GM18951 (cell line): ENCODE measurements around the gene DIO2.

Experiments
- POLR2A ChIP-seq: IDR thresholded peaks from 4 replicates; pipeline ENCODE4 v1.6.1; 2011; ENCODE audit warnings: mild to moderate bottlenecking; ENCODE audit not compliant: insufficient read length, insufficient read depth; ENCODE audit errors: extremely low read depth
- in situ Hi-C: fragments of 300-500 bp; cut with MboI; formaldehyde crosslinking; loops from one replicate; pipeline ENCODE4 v1.12.0; 2022; ENCODE audit warnings: low sequenced_read_pairs, mixed read lengths, inconsistent platforms; ENCODE audit not compliant: unreplicated experiment

Gene DIO2

DNA sequence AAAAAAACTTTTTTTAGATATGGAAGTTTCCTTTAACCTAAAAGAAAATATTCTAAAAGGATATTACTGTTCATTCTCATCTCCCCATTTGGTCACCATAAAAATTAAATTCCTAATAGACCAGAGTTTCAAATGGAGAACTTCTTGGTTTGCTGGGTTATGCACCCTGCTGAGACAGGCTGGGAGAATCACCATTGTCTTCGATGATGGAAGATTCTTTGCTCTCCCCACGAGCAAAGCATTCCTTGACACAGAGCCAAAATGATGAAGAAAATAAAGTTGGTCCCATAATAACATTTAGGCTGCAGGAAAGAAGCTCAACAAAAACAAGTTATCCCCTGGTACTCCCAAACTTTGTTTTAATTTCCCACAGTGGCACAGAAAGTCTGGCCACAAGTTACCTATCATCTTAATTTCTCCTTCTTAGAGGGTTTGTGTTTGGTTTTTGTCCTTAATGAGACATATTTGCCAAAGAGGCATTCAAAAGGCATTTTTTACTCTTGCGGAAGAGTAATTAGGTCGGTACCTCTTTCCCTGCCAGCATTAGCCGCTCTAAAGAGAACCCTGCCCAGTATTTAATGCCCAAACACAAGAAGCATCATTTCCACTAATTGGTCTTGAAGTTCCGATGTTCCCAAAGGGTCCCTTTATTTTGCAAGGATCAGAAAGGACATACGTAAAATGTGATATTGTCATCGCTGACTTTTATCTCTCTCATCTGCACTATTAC, 4.8 kb downstream of the DIO2 start:
- in situ Hi-C loops = no loop called here

DNA sequence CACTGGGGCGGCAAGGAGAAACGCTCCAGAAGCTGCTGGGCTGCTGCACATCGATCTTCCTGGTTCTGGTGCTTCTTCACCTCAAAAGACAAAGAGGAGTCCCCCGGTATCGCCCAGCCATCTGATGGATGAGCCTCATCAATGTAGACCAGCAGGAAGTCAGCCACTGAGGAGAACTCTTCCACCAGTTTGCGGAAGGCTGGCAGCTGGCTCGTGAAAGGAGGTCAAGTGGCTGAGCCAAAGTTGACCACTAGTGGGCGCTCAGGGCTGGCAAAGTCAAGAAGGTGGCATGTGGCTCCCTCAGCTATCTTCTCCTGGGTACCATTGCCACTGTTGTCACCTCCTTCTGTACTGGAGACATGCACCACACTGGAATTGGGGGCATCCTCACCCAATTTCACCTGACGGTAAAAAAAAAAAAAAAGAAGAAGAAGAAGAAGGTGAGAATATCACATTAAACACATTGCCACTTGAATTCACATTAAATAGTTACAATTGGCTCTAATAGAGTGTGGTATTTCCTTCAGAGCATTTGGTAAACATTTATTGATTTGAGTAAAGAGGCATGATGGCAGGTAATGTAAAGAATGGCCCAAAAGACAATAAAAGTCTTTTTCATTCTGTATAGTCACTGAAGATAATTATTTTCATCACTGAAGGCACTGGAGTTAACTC, 8.3 kb downstream of the DIO2 start:
- no peak for TF ChIP-seq POLR2A
- in situ Hi-C loops = no loop called here

More for the DNA sequence above, 4.8 kb downstream of the DIO2 start:
- no peak for TF ChIP-seq POLR2A

DNA sequence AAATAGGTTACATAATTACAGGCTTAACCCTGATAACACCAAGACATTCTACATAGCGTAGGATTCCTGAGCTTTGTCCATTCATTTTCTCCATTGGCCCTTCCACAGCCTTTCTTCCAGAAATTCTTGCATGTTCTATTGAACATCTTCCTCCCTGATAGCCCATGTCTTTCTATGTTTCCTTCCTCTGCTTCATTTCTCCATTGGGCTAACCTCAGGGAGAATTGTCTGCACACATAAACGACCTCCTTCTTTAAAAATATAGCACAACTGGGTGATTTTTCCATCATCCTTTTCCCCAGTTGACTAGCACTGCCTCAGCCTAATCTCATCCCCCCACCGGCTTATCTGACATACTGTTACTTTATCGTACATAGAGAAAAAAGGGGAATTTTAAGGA, 11.2 kb downstream of the DIO2 start:
- in situ Hi-C loops = no loop called here

DNA sequence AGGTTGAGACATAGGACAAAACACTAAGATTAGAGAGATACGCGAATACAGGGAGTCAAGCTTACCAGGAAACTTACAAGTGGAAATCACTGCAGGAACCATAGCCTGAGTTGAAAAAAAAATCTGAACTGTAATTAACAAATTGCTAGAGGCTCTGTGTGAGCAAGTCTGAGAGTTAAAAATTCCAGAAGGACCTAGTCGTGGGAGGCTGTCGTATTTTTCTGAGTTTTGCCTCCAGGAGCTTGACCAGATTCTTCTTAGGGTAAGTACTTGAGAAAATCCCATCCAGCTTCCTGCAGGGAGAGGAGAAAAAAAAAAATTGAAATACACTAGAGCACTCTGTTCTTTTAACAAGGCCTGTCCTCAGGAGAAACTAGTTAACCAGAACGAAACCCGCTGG, 22.7 kb downstream of the DIO2 start:
- in situ Hi-C loops = loop anchor here (25.0 kb wide), 1 partner anchor 649 kb away; no protein-coding TSS in a partner anchor

More for the DNA sequence above, 11.2 kb downstream of the DIO2 start:
- no peak for TF ChIP-seq POLR2A

DNA sequence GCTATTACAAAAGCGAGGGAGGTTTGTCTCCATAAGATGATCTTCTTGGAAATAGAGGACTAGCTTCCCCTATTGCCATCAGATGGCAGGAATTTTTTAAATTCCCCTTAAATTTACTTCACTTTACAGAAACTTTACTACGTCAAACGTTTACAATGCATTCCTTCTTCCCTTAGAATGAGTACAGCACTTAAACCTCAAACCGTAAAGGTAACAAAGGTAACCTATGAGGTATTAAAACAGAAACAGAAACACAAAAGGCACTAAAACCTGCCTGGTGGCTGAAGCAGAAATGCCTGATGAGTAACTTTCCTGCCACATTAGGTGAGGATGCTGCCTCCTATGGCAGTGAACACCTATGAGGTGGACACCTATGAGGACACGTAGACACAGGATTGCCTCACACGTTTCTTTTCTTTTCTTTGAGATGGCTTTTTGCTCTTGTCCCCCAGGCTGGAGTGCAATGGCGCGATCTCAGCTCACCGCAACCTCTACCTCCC, 25.0 kb downstream of the DIO2 start:
- in situ Hi-C loops = loop anchor here (25.0 kb wide), 1 partner anchor 651 kb away; no protein-coding TSS in a partner anchor
- no peak for TF ChIP-seq POLR2A

More for the DNA sequence above, 22.7 kb downstream of the DIO2 start:
- TF ChIP-seq POLR2A = no peak

DNA sequence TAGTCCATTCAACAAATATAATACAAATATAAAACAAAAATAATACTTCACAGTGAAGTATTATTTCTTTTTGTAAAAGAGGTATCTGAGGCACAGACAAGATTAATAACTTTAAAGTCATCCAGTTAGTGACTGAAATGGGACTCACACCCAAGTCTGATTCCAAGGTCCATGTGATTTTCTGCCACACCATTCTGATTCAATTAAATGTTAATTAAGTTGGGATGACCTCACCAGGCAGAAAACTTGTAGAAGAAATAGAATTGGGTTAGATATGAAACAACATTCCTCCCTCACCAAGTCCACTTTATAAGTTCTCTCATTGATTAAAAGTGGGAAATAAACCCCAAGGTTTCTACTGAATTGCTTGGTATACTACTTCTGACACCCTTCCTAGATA, 34.4 kb downstream of the DIO2 start:
- no peak for TF ChIP-seq POLR2A
- in situ Hi-C loops = loop anchor here (25.0 kb wide), 1 partner anchor 660 kb away; no protein-coding TSS in a partner anchor

DNA sequence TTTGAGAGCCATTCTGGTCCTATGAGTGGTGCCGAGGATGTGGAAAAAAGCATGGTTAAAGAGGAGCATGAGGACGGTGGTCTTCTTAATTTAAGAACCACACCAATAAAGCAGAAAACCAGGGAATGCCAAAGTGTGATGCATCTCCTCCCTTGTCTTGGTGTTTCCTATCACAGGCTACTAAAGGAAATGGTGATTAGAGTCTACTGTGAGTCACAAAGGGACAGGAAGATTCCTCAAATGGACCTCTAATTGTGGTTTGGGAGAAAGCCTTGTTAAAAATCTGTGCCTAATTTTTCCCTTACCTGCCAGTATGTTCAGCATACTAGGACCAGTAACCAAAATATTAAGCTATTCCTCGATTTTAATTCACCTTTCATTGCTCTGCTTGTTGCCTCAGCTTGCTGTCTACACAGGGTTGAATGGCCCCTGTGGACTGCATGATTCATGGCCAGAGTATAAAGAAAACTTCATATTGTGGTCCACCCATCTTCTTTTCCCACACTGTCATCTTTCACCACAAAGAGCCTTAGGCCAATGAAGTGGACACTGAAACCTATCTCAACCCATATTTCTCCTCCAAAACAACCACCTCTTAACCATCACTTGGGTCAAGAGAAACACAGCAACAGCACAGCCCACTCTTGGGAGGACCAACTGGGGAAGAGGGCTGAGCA, 38.8 kb downstream of the DIO2 start:
- in situ Hi-C loops = no loop called here
- no peak for TF ChIP-seq POLR2A

DNA sequence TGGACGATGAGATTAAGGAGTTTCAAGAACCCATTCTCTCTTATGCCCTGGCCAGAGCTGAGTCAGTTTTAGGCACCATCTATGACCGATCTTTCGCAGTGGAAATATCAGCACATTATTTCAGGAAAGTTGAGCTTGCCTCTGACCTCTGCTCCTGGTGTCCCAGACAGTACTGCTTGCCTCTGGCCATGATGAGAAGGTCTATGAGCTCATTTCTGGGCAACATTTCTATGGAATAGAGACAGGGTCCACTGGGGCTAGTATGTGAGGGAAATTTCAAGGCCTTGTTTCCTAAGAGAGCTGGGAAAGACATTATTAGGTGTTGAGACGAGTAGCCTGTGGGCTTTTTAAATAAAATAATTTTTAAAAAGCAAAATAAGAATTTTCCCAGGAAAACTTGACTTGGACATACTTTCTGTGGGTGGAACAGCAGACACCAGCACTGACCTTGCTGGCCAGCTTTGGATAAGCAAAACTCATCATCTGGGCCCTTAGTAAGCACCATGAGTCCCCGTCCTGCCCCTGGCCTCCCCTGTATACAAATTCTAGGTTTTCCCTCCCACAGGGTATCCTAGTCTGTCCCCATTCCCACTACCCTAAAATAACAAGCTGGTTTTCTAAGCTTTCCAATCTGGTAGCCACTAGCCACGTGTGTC, 43.4 kb downstream of the DIO2 start:
- no peak for TF ChIP-seq POLR2A
- in situ Hi-C loops = no loop called here

DNA sequence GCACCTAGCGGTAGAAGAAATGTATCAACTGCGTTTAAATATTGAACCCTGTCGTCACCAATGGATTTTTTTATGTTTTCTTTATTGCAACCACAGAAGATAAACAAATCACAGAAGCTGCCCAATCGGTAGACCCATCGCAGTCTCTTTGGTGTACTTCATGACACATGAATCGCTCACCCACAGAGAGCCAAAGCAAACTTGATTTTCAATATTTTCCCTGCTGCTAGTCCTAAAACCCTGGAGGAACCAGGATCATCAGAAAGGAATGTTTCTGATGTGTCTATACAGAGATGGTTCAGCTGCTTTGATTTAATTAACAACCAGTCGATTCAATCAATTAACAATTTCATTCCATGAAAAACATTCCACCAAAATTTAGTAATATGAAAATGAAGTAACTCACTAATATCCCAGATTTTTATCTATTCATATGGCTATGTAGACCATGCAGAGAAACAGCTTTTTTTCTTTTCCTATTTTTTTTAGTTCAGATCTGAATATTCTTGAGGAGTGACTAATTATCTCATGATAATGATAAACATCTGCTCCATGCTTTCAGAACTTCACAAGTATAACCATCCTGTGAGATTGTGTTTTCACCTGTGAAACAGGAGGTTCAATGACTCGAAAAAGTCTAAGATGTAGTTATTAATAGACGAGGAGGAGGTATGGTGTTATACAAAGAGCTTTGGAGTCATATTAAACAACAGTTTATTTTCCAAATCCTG, 46.1 kb downstream of the DIO2 start:
- in situ Hi-C loops = no loop called here
- TF ChIP-seq POLR2A = no peak

DNA sequence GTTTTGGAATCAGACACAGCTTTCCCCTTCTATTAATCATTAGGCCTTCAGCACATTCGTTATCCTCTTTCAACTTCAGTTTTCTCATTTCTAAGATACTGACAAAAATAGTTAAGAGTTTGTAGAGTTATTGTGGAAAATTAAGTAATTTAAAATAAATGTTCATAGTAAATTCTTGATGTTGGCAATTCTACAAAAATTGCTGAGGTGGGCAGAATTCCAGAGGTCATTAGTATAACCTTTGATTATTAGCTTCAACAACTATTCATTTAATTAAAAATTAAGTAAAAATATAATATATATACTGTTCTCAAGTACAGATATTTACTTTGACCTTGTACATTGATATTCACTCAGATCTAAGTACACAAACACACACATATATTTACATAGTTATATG, 58.5 kb downstream of the DIO2 start:
- in situ Hi-C loops = no loop called here
- TF ChIP-seq POLR2A = no peak

DNA sequence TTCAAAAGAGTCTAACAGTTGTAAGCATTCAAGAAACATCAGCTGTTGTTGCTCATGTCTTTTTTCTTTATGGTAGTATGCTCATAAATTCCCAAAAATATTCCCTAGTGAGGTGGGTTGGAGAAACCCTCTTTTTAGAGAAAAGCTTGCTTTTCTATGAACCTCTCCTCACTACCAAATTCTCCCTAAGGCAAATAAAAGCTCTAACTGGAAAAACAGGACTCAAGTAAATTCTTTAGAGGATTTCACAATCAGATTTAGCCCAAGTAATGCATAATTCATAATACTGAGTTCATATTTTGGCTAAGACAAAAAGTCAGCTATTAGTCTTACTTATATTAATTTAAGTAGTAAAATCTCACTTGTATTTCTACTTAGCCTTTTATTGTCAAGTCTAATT, 59.1 kb downstream of the DIO2 start:
- TF ChIP-seq POLR2A = no peak
- in situ Hi-C loops = no loop called here

DNA sequence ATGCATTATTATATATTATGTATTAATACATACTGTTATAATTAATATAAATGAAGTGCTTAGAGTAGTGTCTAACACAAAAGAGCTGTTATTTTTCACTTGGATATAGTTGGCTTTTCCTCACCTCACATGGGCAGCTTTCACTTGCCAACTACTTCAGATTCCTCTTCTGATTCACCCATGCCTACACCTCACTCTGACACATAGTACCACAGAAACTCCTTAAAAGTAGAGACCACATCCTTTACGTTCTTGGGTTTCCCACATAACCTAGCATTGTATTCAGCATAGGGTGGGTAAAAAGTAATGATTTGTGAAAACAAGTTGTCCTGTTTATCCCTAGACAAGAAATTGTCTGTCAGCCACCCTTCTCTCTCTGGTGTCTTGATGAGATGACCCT, 61.0 kb downstream of the DIO2 start:
- TF ChIP-seq POLR2A = no peak
- in situ Hi-C loops = no loop called here
